Bronchial epithelial cell (primary cell): ENCODE results near the gene ABCD3. TPM values are rescaled to one million over a fixed set of nuclear protein-coding genes. Genes with fewer than 3 reads are reported as not detected.

Experiments used
- DNase-seq: peaks from one replicate; pipeline ENCODE4 v3.0.0-alpha.2; 2010; ENCODE audit warnings: low read depth
- FAIRE-seq: peaks from 2 replicates; lab custom pipeline; 2011; peaks lifted over from hg19 to GRCh38; lab: Jason Lieb, UNC
- H3K27me3 ChIP-seq: 2 replicates; pipeline ENCODE4 v1.5.1; 2011; ENCODE audit warnings: low read length; ENCODE audit not compliant: control insufficient read depth, insufficient read depth
- H3K36me3 ChIP-seq: 2 replicates; pipeline ENCODE4 v1.5.1; 2011; ENCODE audit warnings: low read length; ENCODE audit not compliant: control insufficient read depth, insufficient read depth
- H3K4me3 ChIP-seq: 2 replicates; pipeline ENCODE4 v1.5.1; 2011; ENCODE audit warnings: mild to moderate bottlenecking, low read depth, low read length, control low read depth
- CTCF ChIP-seq: IDR thresholded peaks from 2 replicates; pipeline ENCODE4 v1.5.1; 2011; ENCODE audit warnings: mild to moderate bottlenecking, moderate library complexity, low read length, control low read depth, inconsistent platforms; ENCODE audit not compliant: insufficient read depth, severe bottlenecking
- total RNA-seq: library from RNA; depleted of rRNA; stranded (reverse); fragments of >200 nt; gene quantifications from 2 replicates; pipeline ENCODE4 v1.2.1, GENCODE V29; 2014

ABCD3 gene
- total RNA-seq, 1 donor from 2014 or later: 29.2 TPM

GRCh38 chr1:94384485-94385265 lies 33.5 kb upstream of the ABCD3 start:
- TF ChIP-seq CTCF: no peak
- no peak for DNase-seq
- FAIRE-seq: no peak
- H3K27me3 ChIP-seq: no peaks in the 10 kb centered on the region
- H3K36me3 ChIP-seq: no peaks in the 10 kb centered on the region
- H3K4me3 ChIP-seq: no peak overlapping the region

GRCh38 chr1:94385308-94385929 lies 32.8 kb upstream of the ABCD3 start:
- H3K27me3 ChIP-seq: no peaks in the 10 kb centered on the region
- H3K36me3 ChIP-seq: no peaks in the 10 kb centered on the region
- TF ChIP-seq CTCF: no peak
- no peak overlapping the region for H3K4me3 ChIP-seq
- FAIRE-seq (no peak), DNase-seq (no peak)

- FAIRE-seq (no peak), DNase-seq (no peak)
- no peaks in the 10 kb centered on the region for H3K27me3 ChIP-seq
- H3K36me3 ChIP-seq: no peaks in the 10 kb centered on the region
- no peak overlapping the region for H3K4me3 ChIP-seq
- no peak for TF ChIP-seq CTCF
These were observed 28.9 kb upstream of the ABCD3 start for GRCh38 chr1:94389298-94389697.

- no peak for FAIRE-seq
These were observed 23.9 kb upstream of the ABCD3 start for GRCh38 chr1:94394247-94394646.

GRCh38 chr1:94395231-94395630 lies 23.0 kb upstream of the ABCD3 start:
- Histone ChIP-seq H3K27me3 (no peaks in the 10 kb centered on the region), H3K36me3 (no peaks in the 10 kb centered on the region), H3K4me3 (no peak overlapping the region)
- TF ChIP-seq CTCF: no peak
- FAIRE-seq: no peak
- DNase-seq: no peak

More at GRCh38 chr1:94394247-94394646, 23.9 kb upstream of the ABCD3 start:
- no peaks in the 10 kb centered on the region for H3K36me3 ChIP-seq
- DNase-seq: no peak
- TF ChIP-seq CTCF: no peak
- no peak overlapping the region for H3K4me3 ChIP-seq
- no peaks in the 10 kb centered on the region for H3K27me3 ChIP-seq
